Right lobe of liver (tissue), 4 donors: ENCODE measurements around the gene SLC39A3.
"Not testable (repeated sequence)": the region's sequence is repeated elsewhere in the genome, so short reads cannot be mapped to it uniquely, and the experiment has no call there.

Source experiments
- CTCF ChIP-seq, 4 donors: fragments of 200-600 bp in 3 of 4; fragments of 450-650 bp in 1 of 4; IDR thresholded peaks; one replicate each; pipeline versions ENCODE4 v1.5.1 to v1.8.0; 2016 to 2022; ENCODE audit warnings: antibody characterized with exemption in 4 of 4, mild to moderate bottlenecking in 2 of 4
- POLR2A ChIP-seq: fragments of 450-650 bp; IDR thresholded peaks from one replicate; pipeline ENCODE4 v1.6.1; 2017; ENCODE audit warnings: antibody characterized with exemption, mild to moderate bottlenecking
- donor health status: DM: no; HTN: no; CAD: no.
- donor health status: DM: no; HTN: no; CAD: no.
- donor health status: DM: no; HTN: yes; CAD: no.

DNA sequence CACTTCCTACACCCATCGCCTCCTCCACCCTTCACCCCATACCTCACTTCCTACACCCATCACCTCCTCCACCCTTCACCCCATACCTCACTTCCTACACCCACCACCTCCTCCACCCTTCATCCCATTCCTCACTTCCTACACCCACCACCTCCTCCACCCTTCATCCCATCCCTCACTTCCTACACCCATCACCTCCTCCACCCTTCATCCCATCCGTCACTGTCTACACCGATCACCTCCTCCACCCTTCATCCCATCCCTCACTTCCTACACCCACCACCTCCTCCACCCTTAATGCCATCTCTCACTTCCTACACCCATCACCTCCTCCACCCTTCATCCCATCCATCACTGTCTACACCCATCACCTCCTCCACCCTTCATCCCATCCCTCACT lies 26.6 kb downstream of the SLC39A3 start:
- TF ChIP-seq CTCF (IDR thresholded peaks at IDR 0.05); POLR2A: not testable (repeated sequence)
